ENCODE data around the gene TRIM2. TPM values are rescaled to one million over a fixed set of nuclear protein-coding genes. Genes with fewer than 3 reads are reported as not detected.

TRIM2 gene
- polyA plus RNA-seq, 1 experiment: 31.3 TPM

GRCh38 chr4:153227469-153228075 is 23.3 kb downstream of the TRIM2 start:
- no peak overlapping the region for H3K27ac ChIP-seq (ENCODE audit: low read depth, low read length)
- TF ChIP-seq CTCF (IDR thresholded peaks at IDR 0.05; ENCODE audit: low read depth, low read length): no peak
- no peaks in the 10 kb centered on the region for H3K27me3 ChIP-seq (ENCODE audit: control insufficient read depth, insufficient read depth, low read length)
- H3K9me3 ChIP-seq (ENCODE audit: control insufficient read depth, insufficient read depth, low read length): no peaks in the 10 kb centered on the region
- POLR2A ChIA-PET: interaction anchor here (1.2 kb wide), 1 partner anchor 23 kb away, joined by 3 read pairs; the partner anchor contains the start of gene TRIM2
- H3K4me3 ChIP-seq (ENCODE audit: low read depth, low read length): no peak overlapping the region
- CTCF ChIA-PET: interaction anchor here (0.6 to 1.2 kb wide), 4 partner anchors 15 to 349 kb away, joined by 3 to 5 read pairs (median 3); no protein-coding TSS in a partner anchor
- no peak for DNase-seq (ENCODE audit: low read depth, low spot score)

GRCh38 chr4:153228512-153229140 is 24.4 kb downstream of the TRIM2 start:
- Histone ChIP-seq H3K27me3 (ENCODE audit: control insufficient read depth, insufficient read depth, low read length) (no peaks in the 10 kb centered on the region), H3K9me3 (ENCODE audit: control insufficient read depth, insufficient read depth, low read length) (no peaks in the 10 kb centered on the region), H3K4me3 (ENCODE audit: low read depth, low read length) (no peak overlapping the region), H3K27ac (ENCODE audit: low read depth, low read length) (no peak overlapping the region)
- no peak for DNase-seq (ENCODE audit: low read depth, low spot score)
- ChIA-PET CTCF (interaction anchor here (0.8 kb wide), 1 partner anchor 332 kb away, joined by 3 read pairs; no protein-coding TSS in a partner anchor), POLR2A (interaction anchor here (1.2 kb wide), 1 partner anchor 24 kb away, joined by 3 read pairs; the partner anchor contains the start of gene TRIM2)
- TF ChIP-seq CTCF (IDR thresholded peaks at IDR 0.05; ENCODE audit: low read depth, low read length): no peak

GRCh38 chr4:153229545-153229944 is 25.3 kb downstream of the TRIM2 start:
- POLR2A ChIA-PET: no interaction called here
- no peak overlapping the region for H3K27ac ChIP-seq (ENCODE audit: low read depth, low read length)
- H3K4me3 ChIP-seq (ENCODE audit: low read depth, low read length): no peak overlapping the region
- no peak for DNase-seq (ENCODE audit: low read depth, low spot score)
- TF ChIP-seq CTCF (IDR thresholded peaks at IDR 0.05; ENCODE audit: low read depth, low read length): no peak
- H3K9me3 ChIP-seq (ENCODE audit: control insufficient read depth, insufficient read depth, low read length): no peaks in the 10 kb centered on the region
- no peaks in the 10 kb centered on the region for H3K27me3 ChIP-seq (ENCODE audit: control insufficient read depth, insufficient read depth, low read length)
- CTCF ChIA-PET: no interaction called here

DNA sequence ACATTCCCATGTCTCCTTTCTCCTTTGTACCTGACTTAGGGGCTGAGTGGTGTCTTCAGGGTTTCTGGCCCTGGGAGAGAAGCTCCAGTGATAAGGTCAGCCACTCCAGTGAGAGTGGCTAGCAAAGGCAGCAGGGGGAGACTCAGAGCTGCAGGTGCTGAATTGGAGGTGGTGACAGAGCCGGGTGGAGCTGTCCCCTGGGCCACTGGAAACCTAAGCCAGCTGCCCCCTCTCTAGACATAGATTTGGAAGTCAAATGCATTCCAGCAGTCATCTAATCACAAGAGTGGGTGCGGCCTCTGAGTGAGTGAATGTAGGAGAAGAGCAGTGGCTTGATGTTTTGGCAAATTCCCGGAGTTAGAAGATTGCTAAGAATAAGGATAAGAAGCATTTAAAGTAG is 28.5 kb downstream of the TRIM2 start:
- DNase-seq (ENCODE audit: low read depth, low spot score): no peak
- TF ChIP-seq CTCF (IDR thresholded peaks at IDR 0.05; ENCODE audit: low read depth, low read length): peak; percentile 16; the same call in 1 of the 2 replicates
- ChIA-PET CTCF (no interaction called here), POLR2A (no interaction called here)
- Histone ChIP-seq H3K27ac (ENCODE audit: low read depth, low read length) (no peak overlapping the region), H3K4me3 (ENCODE audit: low read depth, low read length) (no peak overlapping the region), H3K27me3 (ENCODE audit: control insufficient read depth, insufficient read depth, low read length) (no peaks in the 10 kb centered on the region), H3K9me3 (ENCODE audit: control insufficient read depth, insufficient read depth, low read length) (no peaks in the 10 kb centered on the region)

GRCh38 chr4:153233761-153234371 is 29.6 kb downstream of the TRIM2 start:
- ChIA-PET CTCF (no interaction called here), POLR2A (interaction anchor here (1.4 kb wide), 1 partner anchor 12 kb away, joined by 3 read pairs; no protein-coding TSS in a partner anchor)
- TF ChIP-seq CTCF (IDR thresholded peaks at IDR 0.05; ENCODE audit: low read depth, low read length): no peak
- H3K27me3 ChIP-seq (ENCODE audit: control insufficient read depth, insufficient read depth, low read length): no peaks in the 10 kb centered on the region
- H3K27ac ChIP-seq (ENCODE audit: low read depth, low read length): peak overlapping the region; percentile 71
- DNase-seq (ENCODE audit: low read depth, low spot score): no peak
- H3K4me3 ChIP-seq (ENCODE audit: low read depth, low read length): no peak overlapping the region
- H3K9me3 ChIP-seq (ENCODE audit: control insufficient read depth, insufficient read depth, low read length): no peaks in the 10 kb centered on the region

Measured in AG04450 (cell line).